Measurements from ENCODE around the gene C4orf54.

Gene C4orf54

GRCh38 chr4:99651811-99652485 lies 5.7 kb downstream of the C4orf54 start:
- DNase-seq (ENCODE audit: low read depth) = no peak

- DNase-seq (ENCODE audit: low read depth) = no peak
These were observed 6.4 kb downstream of the C4orf54 start for GRCh38 chr4:99651016-99651769.

- DNase-seq (ENCODE audit: low read depth) = no peak
These were observed 7.8 kb downstream of the C4orf54 start for GRCh38 chr4:99649778-99650177.

- no peak for DNase-seq (ENCODE audit: low read depth)
These were observed 8.4 kb downstream of the C4orf54 start for GRCh38 chr4:99649208-99649607.

- DNase-seq (ENCODE audit: low read depth) = no peak
These were observed 9.3 kb downstream of the C4orf54 start for GRCh38 chr4:99648321-99648720.

- no peak for DNase-seq (ENCODE audit: low read depth)
These were observed 10.6 kb downstream of the C4orf54 start for GRCh38 chr4:99647071-99647470.

GRCh38 chr4:99645638-99646037 lies 12.0 kb downstream of the C4orf54 start:
- DNase-seq (ENCODE audit: low read depth) = no peak

- no peak for DNase-seq (ENCODE audit: low read depth)
These were observed 12.6 kb downstream of the C4orf54 start for GRCh38 chr4:99645036-99645435.

GRCh38 chr4:99644453-99644852 lies 13.2 kb downstream of the C4orf54 start:
- no peak for DNase-seq (ENCODE audit: low read depth)

GRCh38 chr4:99642725-99643489 lies 14.7 kb downstream of the C4orf54 start:
- DNase-seq (ENCODE audit: low read depth) = peak; percentile 66

- no peak for DNase-seq (ENCODE audit: low read depth)
These were observed 17.0 kb downstream of the C4orf54 start for GRCh38 chr4:99640676-99641075.

GRCh38 chr4:99637174-99637573 lies 20.5 kb downstream of the C4orf54 start:
- no peak for DNase-seq (ENCODE audit: low read depth)

GRCh38 chr4:99636422-99636821 lies 21.2 kb downstream of the C4orf54 start:
- DNase-seq (ENCODE audit: low read depth) = no peak

GRCh38 chr4:99635601-99636000 lies 22.0 kb downstream of the C4orf54 start:
- no peak for DNase-seq (ENCODE audit: low read depth)

- DNase-seq (ENCODE audit: low read depth) = no peak
These were observed 22.8 kb downstream of the C4orf54 start for GRCh38 chr4:99634742-99635360.

GRCh38 chr4:99633772-99634171 lies 23.9 kb downstream of the C4orf54 start:
- no peak for DNase-seq (ENCODE audit: low read depth)

- no peak for DNase-seq (ENCODE audit: low read depth)
These were observed 26.7 kb downstream of the C4orf54 start for GRCh38 chr4:99630857-99631360.

- DNase-seq (ENCODE audit: low read depth) = no peak
These were observed 27.6 kb downstream of the C4orf54 start for GRCh38 chr4:99629962-99630554.

GRCh38 chr4:99628040-99628439 lies 29.6 kb downstream of the C4orf54 start:
- no peak for DNase-seq (ENCODE audit: low read depth)

GRCh38 chr4:99625369-99625768 lies 32.3 kb downstream of the C4orf54 start:
- no peak for DNase-seq (ENCODE audit: low read depth)

GRCh38 chr4:99624141-99624719 lies 33.4 kb downstream of the C4orf54 start:
- DNase-seq (ENCODE audit: low read depth) = no peak
